Measurements from ENCODE around the gene ZNG1C.
"Not testable (repeated sequence)": the region's sequence is repeated elsewhere in the genome, so short reads cannot be mapped to it uniquely, and the experiment has no call there.

DNA sequence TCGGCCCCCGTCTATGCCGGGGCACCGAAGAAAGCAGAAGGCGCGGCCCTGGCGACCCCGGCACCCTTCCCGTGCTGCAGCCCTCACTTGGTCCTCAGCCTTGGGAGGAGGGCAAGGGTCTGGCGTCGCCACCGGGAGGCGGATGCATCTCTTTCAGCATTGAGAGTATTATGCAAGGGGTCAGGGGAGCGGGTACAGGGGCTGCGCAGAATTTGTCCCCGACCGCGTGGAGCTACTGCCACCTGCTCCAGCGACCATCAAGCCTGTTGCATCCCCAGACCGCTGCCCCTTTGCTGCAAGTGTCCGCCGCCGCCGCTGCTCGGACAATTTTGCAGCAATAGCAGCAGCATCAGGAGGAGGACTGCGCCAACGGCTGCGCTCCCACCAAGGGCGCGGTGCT is 62.0 kb downstream of the ZNG1C start:
- TF ChIP-seq ZNF384 (IDR thresholded peaks at IDR 0.05); SP1 (IDR thresholded peaks at IDR 0.05); CTBP1 (IDR thresholded peaks at IDR 0.05; ENCODE audit: borderline replicate concordance); FOXM1 (IDR thresholded peaks at IDR 0.05; ENCODE audit: borderline replicate concordance); SUZ12 (IDR thresholded peaks at IDR 0.05); ARNT (IDR thresholded peaks at IDR 0.05); NFRKB (IDR thresholded peaks at IDR 0.05); BHLHE40 (IDR thresholded peaks at IDR 0.05; ENCODE audit: borderline replicate concordance); FOXK2 (IDR thresholded peaks at IDR 0.05); HDGF (IDR thresholded peaks at IDR 0.05; ENCODE audit: borderline replicate concordance); ELF4 (IDR thresholded peaks at IDR 0.05); TARDBP (IDR thresholded peaks at IDR 0.05); L3MBTL2 (conservative IDR thresholded peaks at IDR 0.05): not testable (repeated sequence)
- TF ChIP-seq, protein P1, sequence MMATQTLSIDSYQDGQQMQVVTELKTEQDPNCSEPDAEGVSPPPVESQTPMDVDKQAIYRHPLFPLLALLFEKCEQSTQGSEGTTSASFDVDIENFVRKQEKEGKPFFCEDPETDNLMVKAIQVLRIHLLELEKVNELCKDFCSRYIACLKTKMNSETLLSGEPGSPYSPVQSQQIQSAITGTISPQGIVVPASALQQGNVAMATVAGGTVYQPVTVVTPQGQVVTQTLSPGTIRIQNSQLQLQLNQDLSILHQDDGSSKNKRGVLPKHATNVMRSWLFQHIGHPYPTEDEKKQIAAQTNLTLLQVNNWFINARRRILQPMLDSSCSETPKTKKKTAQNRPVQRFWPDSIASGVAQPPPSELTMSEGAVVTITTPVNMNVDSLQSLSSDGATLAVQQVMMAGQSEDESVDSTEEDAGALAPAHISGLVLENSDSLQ (IDR thresholded peaks at IDR 0.05), result not testable (repeated sequence)
